GM19324 (cell line): ENCODE measurements around the gene C16orf74.
A peak's percentile ranks its signal among the peaks of the same experiment; 100 is the strongest.

Experiments used
- ATAC-seq: cut with Tn5 transposase; IDR thresholded peaks from one replicate; pipeline ENCODE4 v1.9.1; 2021; ENCODE audit warnings: mild to moderate bottlenecking, moderate library complexity; ENCODE audit not compliant: unreplicated experiment, low FRiP score

C16orf74 gene

GRCh38 chr16:85698935-85699558 lies 51.8 kb downstream of the C16orf74 start:
- no peak for ATAC-seq

- ATAC-seq = no peak
Observed at GRCh38 chr16:85698459-85698891, 52.4 kb downstream of the C16orf74 start.

GRCh38 chr16:85697431-85697830 lies 53.5 kb downstream of the C16orf74 start:
- no peak for ATAC-seq

GRCh38 chr16:85696781-85697180 lies 54.1 kb downstream of the C16orf74 start:
- no peak for ATAC-seq

- ATAC-seq = no peak
Observed at GRCh38 chr16:85695196-85696128, 55.4 kb downstream of the C16orf74 start.

GRCh38 chr16:85690469-85691064 lies 60.3 kb downstream of the C16orf74 start:
- ATAC-seq = no peak

GRCh38 chr16:85689950-85690320 lies 61.0 kb downstream of the C16orf74 start:
- ATAC-seq = no peak

- no peak for ATAC-seq
Observed at GRCh38 chr16:85689285-85689949, 61.5 kb downstream of the C16orf74 start.

GRCh38 chr16:85688586-85689284 lies 62.2 kb downstream of the C16orf74 start, which contains the start of gene GINS2:
TSS of gene GINS2 (minus strand) at chr16:85688954. CDS start at chr16:85688898, 56 bp downstream.
- peak; percentile 92 for ATAC-seq

- no peak for ATAC-seq
Observed at GRCh38 chr16:85687651-85688471, 63.0 kb downstream of the C16orf74 start.

GRCh38 chr16:85686912-85687591 lies 63.8 kb downstream of the C16orf74 start:
- no peak for ATAC-seq

GRCh38 chr16:85685251-85685650 lies 65.6 kb downstream of the C16orf74 start:
- no peak for ATAC-seq

- no peak for ATAC-seq
Observed at GRCh38 chr16:85683363-85683762, 67.5 kb downstream of the C16orf74 start.

- ATAC-seq = no peak
Observed at GRCh38 chr16:85682516-85682915, 68.4 kb downstream of the C16orf74 start.

- ATAC-seq = no peak
Observed at GRCh38 chr16:85681255-85681654, 69.6 kb downstream of the C16orf74 start.

- no peak for ATAC-seq
Observed at GRCh38 chr16:85680352-85680944, 70.4 kb downstream of the C16orf74 start.

- ATAC-seq = no peak
Observed at GRCh38 chr16:85679870-85680269, 71.0 kb downstream of the C16orf74 start.

GRCh38 chr16:85678821-85679220 lies 72.1 kb downstream of the C16orf74 start:
- ATAC-seq = no peak
